H1 (cell line): ENCODE results near the gene ZFYVE27. TPM values are rescaled to one million over a fixed set of nuclear protein-coding genes. Genes with fewer than 3 reads are reported as not detected.

Experiments used
- GTF2F1 ChIP-seq: IDR thresholded peaks from 2 replicates; pipeline ENCODE4 v1.6.1; 2012; ENCODE audit warnings: low read depth, low read length, improper control_type of control experiment, borderline replicate concordance
- HDAC6 ChIP-seq: IDR thresholded peaks from one replicate; pipeline ENCODE4 v1.7.1; 2012; ENCODE audit warnings: low read depth, mild to moderate bottlenecking, inconsistent platforms, low read length, moderate library complexity
- JUND ChIP-seq: IDR thresholded peaks from 2 replicates; pipeline ENCODE4 v1.6.1; 2011; ENCODE audit warnings: mild to moderate bottlenecking, improper control_type of control experiment, low read length
- KDM4A ChIP-seq: IDR thresholded peaks from one replicate; pipeline ENCODE4 v1.7.1; 2012; ENCODE audit warnings: low read depth, mild to moderate bottlenecking, moderate library complexity, low read length, inconsistent platforms; ENCODE audit not compliant: severe bottlenecking
- POLR2A ChIP-seq, 2 experiments: IDR thresholded peaks; 1 replicate in 1 of 2; 2 replicates in 1 of 2; pipeline ENCODE4 v1.6.1; 2011; ENCODE audit warnings: low read depth in 2 of 2, low read length in 2 of 2, mild to moderate bottlenecking in 2 of 2; ENCODE audit errors: control extremely low read depth in 1 of 2
- RNF2 ChIP-seq: fragments of 200-900, 300-1000 bp; sonication (generic); IDR thresholded peaks from 2 replicates; pipeline ENCODE4 v1.7.1; 2016; ENCODE audit warnings: borderline replicate concordance, low read depth, mild to moderate bottlenecking, antibody characterized with exemption, low read length; ENCODE audit not compliant: poor library complexity, severe bottlenecking; ENCODE audit errors: missing control alignments
- RXRA ChIP-seq: IDR thresholded peaks from 2 replicates; pipeline ENCODE4 v1.6.1; 2011; ENCODE audit warnings: low read depth, mild to moderate bottlenecking, low read length, moderate library complexity; ENCODE audit not compliant: insufficient read depth
- TAF7 ChIP-seq: optimal IDR thresholded peaks from 2 replicates; pipeline ENCODE3; 2011; ENCODE audit warnings: low read depth, mild to moderate bottlenecking, inconsistent platforms, low read length, moderate library complexity, borderline replicate concordance
- polyA plus RNA-seq, 7 experiments: library from polyadenylated mRNA; depleted of rRNA in 3 of 7; stranded (reverse) in 5 of 7; unstranded in 2 of 7; fragments of >200 nt in 5 of 7; fragments of 200-250 nt in 2 of 7; gene quantifications; 1 replicate in 5 of 7; 2 replicates in 1 of 7; 4 replicates in 1 of 7; pipeline versions ENCODE4 v1.2.1 to v1.2.3, GENCODE V29; 2011 to 2013; ENCODE audit warnings: missing spikeins in 2 of 7, mixed read lengths in 2 of 7
- total RNA-seq: library from RNA; stranded (reverse); fragmentation: NEBNext Ultra II Directional; extraction: Animal tissue kit (Norgen Biotek cat#: 25700); gene quantifications from 2 replicates; pipeline ENCODE4 v1.2.1, GENCODE V29; 2021
- TF ChIP-seq, protein P1 (sequence below): IDR thresholded peaks from 2 replicates; pipeline ENCODE4 v1.6.1; 2011; ENCODE audit warnings: low read length, improper control_type of control experiment

The ZFYVE27 gene
- total and polyA plus RNA-seq, 2 of the 8 experiments (the other 6 are each of a cell fraction or from before 2014, with no cell fraction given), result 16.6 to 19.8 TPM

DNA sequence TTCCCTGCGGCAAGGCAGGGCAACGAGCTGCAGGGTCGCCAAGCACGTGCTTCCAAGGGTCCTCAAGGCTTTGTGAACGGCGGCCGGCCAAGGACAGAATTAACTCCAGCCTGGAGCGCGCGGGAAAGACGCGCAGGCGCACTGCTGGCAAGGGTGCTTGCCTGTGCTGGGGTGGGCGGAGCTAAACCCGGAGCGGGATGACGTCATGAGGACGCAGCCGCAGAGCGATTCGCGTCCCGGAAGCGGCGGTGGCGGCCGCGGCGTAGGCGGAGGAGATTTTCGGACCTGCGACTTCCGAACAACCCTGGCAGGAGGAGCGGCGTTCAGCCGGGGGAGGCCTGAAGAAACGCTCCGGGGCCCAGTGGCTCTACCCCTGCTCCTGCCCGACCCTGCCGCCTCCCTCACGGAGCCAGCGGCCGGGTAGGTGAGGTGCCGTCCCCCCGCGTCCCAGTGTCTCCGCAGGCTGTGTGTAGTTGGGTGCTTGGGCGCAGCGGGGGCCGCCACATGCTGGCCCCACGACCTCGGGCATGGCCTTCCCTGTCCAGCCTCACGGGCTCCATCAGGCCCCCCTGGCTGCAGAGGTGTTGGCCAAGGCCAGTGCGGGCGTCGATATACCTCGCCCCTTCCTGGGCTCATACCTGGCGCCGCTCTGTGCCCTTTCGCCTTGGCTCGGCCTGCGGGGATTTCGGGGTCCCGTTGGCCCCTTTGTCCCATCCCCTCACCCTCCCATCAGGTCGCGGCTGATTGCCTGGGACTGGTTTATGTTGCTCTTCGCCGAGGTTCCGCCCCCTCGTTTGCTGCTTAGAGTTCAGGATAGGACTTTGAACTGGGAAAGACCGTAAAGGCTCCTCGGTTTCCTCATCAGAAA is at the start of gene ZFYVE27 (continued):
- TF ChIP-seq POLR2A (IDR thresholded peaks at IDR 0.05; ENCODE audit: control extremely low read depth in 1 of 2, low read depth in 2 of 2, low read length in 2 of 2), result peak in 1 of 2 experiments; percentile 83; a peak in 2 of 3 replicates
- peak; percentile 90 for TF ChIP-seq KDM4A
- no peak for TF ChIP-seq HDAC6
- peak; percentile 99 for TF ChIP-seq JUND
- TF ChIP-seq RNF2, result peak; percentile 12
- peak; percentile 82 for TF ChIP-seq TAF7
- TF ChIP-seq RXRA, result no peak
- TF ChIP-seq GTF2F1, result peak; percentile 84; the same call in 1 of the 2 replicates
- TF ChIP-seq, protein P1, sequence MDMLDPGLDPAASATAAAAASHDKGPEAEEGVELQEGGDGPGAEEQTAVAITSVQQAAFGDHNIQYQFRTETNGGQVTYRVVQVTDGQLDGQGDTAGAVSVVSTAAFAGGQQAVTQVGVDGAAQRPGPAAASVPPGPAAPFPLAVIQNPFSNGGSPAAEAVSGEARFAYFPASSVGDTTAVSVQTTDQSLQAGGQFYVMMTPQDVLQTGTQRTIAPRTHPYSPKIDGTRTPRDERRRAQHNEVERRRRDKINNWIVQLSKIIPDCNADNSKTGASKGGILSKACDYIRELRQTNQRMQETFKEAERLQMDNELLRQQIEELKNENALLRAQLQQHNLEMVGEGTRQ, result peak; percentile 37; the same call in 1 of the 2 replicates
- TF ChIP-seq, all 59 proteins: peak for 23
